Omental fat pad (tissue), 4 donors: ENCODE results near the gene WNT9A. TPM values are rescaled to one million over a fixed set of nuclear protein-coding genes. Genes with fewer than 3 reads are reported as not detected.

Experiments
- ATAC-seq: fragments of 150-250 bp; one replicate; pipeline ENCODE4 v1.9.1; 2016; ENCODE audit warnings: mild to moderate bottlenecking, moderate library complexity; ENCODE audit not compliant: low FRiP score
- DNase-seq: peaks from one replicate; pipeline ENCODE4 v3.0.0-alpha.2; 2019; ENCODE audit warnings: low spot score
- total RNA-seq, 4 donors: library from RNA; depleted of rRNA; stranded (reverse); fragments of >200 nt; gene quantifications; one replicate each; pipeline ENCODE4 v1.1.0, GENCODE V29; 2016
- TF ChIP-seq, protein P1 (sequence below), 3 donors: fragments of 450-650 bp; IDR thresholded peaks; one replicate each; pipeline ENCODE4 v1.5.1; 2016 to 2017; ENCODE audit warnings: antibody characterized with exemption in 3 of 3, mild to moderate bottlenecking in 3 of 3, moderate library complexity in 2 of 3

Gene WNT9A
- total RNA-seq, 4 donors from 2014 or later: 1.3 to 16.5 (median 5.8) TPM

DNA sequence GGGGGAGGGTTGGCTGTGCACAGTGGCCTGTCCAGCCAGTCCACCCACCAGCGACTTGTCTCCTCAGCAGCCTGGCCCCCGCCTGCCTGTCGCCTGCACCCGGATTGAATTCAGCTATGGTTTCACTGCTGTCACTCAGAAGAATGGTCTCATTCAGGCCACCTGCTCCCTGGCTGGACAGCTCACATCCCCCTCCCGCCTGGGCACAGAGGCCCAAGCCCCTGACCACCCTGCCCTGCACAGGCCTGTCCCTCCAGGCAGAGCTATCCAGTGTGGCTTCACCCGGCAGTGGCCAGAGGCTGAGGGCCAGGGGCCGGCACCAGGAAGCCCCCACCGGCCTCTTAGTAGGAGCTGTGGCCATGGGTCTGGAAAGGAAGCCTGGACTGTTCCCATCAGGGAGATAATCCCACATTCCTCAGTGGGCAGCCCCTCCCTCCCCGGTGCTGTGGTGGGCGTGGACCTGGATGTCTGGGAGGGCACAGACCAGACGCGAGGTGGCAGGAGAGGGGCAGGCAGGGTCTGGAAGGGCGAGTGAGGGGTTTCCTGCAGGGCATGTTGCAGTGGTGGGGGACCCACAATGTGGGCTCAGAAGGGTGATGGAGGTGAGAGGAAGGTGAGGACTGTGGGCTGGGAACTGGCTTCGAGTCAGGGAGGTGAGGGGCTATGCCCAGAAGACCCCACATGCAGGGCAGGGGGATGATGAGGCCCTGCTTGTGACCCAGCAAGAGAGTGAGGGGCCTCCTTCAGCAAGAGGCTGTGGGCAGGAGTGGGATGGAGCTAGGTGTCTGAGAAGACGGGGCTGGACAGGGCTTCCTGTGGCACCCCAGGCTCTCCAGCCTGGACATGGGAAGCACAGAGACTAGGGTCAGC lies 30.4 kb downstream of the WNT9A start:
- ATAC-seq (no peak), DNase-seq (no peak)
- TF ChIP-seq, protein P1, sequence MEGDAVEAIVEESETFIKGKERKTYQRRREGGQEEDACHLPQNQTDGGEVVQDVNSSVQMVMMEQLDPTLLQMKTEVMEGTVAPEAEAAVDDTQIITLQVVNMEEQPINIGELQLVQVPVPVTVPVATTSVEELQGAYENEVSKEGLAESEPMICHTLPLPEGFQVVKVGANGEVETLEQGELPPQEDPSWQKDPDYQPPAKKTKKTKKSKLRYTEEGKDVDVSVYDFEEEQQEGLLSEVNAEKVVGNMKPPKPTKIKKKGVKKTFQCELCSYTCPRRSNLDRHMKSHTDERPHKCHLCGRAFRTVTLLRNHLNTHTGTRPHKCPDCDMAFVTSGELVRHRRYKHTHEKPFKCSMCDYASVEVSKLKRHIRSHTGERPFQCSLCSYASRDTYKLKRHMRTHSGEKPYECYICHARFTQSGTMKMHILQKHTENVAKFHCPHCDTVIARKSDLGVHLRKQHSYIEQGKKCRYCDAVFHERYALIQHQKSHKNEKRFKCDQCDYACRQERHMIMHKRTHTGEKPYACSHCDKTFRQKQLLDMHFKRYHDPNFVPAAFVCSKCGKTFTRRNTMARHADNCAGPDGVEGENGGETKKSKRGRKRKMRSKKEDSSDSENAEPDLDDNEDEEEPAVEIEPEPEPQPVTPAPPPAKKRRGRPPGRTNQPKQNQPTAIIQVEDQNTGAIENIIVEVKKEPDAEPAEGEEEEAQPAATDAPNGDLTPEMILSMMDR (IDR thresholded peaks at IDR 0.05): no peak

DNA sequence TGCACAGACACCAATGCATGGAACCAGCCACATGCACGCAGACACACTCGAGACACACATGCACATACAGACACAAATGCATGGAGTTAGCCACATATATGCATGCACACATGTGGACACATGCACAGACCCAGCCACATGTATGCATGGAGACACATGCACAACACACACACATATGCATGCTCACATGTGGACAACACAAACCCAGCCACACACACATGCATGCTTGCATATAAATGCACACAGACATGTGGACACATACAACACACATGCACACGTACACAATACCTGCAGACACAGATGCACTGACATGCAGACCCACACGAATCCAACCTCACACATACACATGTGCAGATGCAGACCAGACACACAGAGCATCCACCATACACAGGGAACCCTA lies 31.1 kb downstream of the WNT9A start:
- TF ChIP-seq, protein P1 (IDR thresholded peaks at IDR 0.05): no peak
- DNase-seq (no peak), ATAC-seq (no peak)

DNA sequence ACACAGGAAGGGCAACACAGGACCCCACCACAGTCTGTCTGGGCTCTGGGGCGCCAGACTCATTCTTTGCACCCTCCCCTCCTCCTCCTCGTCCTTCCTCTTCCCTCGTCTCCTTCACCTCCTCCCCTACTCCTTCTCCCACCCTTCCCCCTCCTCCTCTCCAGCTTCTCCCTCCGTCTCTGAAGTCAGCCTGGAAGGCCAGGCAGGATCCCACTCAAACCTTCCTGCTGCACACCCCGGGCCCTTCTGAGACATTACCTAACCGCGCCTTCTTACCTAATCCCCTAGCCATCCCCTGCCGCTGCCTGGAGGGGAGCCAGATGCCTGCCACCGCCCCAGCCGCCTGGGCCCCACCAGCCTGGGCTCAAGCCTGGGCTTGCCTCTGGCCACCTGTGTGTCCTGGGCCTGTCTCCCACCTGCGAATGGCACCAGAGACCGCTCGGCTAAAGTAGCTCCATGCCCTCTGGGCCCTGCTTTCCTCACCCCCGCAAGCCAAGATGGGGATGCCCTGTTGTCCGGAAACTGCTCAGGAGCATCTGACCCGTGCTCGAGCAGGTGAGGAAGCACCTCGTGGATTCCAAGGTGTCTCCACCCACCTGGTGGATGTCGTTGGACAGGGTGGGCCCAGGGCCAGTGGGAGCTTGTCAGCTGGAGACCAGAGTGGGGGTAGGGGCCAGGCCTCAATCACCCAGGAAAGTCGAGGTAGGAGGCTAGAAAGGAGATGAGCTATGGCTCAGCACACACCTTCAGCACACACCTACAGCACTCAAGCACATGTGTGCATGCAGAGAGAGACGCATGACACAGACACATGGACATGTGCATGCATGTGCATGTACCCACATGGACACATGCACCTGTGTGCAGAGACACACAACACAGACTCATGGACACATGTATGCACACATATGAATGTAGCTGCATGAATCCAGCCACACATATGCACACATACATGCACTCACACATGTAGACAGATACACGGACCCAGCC lies 31.9 kb downstream of the WNT9A start:
- ATAC-seq (no peak), DNase-seq (no peak)
- TF ChIP-seq, protein P1 (IDR thresholded peaks at IDR 0.05): no peak

DNA sequence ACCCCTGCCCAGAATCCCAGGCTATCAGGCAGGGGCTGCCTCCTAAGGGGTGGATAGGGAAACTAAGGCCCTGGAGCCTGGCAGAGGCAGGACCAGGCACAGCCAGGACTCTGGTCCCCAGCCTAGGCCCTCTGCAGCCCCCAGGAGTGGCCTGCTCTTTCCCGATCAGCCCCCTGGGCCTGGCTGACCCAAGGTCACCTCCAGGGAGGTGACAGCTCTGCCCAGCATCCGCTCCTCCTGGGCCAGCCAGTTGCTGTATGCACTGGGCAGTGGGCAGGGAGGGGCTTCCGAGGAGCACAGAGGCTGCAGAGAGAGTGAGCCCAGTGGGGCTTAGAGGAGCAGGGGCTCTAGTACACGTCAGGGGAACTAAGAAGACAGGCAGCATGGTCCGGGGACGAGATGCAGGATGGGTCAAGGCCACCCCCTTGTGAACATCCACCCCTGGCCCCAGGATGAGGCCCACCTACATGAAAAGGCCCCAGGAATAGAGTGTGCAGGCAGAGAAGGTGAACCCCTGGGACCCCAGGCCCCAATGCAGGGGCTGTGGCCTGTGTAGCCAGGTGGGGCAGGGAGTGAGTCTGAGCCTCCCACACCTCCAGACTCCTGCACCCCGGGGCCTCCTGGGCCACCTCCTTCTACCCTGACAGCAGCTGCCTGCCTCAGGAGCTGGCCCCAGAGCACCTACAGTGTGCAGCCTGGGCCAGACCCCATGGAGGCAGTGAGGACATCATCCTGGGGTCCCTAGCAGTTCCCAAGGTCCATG lies 32.8 kb downstream of the WNT9A start:
- no peak for ATAC-seq
- TF ChIP-seq, protein P1 (IDR thresholded peaks at IDR 0.05): no peak

DNA sequence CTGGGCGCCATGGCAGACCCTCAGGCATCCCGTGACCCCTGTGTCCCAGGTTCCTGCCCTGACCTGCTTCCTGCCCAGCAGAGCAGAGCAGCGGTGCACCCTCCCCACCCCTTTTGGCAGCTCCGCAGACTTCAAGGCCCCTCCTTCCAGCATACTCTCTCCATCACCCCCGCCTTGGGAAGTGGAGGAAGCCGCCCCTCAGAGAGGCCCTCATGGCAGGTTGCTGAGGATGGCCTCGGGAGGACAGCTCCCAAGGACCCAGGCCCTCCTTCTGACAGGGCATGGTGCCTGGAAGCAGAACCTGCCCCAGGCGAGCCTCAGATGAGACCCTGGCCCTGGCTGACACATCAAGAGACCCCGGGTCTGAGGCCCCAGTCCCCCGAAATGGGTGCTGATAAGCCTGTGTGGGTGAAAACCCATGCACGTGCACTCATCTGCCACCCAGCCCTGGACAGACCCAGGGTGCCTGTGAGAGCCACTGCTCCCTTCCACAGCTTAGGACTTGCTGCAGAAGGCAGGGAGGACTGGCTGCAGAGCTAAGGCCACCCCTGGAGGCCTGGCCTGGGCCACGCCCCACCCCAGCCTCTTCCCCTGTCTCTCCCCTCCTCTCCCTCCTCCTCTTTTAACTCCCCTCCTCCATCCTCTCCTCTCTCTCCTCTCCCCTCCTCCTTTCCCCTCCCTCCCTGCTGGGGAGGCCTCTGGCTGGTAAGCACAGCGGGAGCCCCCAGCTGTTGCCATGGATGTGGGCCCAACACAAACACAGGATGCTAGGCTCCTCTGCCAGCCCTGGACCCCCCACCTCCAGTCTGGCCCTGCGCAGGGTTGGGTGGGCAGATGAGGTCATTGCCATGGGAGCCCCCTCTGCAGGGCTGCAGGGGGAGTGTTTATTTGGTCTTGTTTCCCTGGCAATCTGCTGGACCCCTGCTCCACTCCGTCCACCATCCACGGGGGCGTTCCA lies 33.7 kb downstream of the WNT9A start:
- no peak for DNase-seq

More for the DNA sequence above, 32.8 kb downstream of the WNT9A start:
- no peak for DNase-seq

More for the DNA sequence above, 33.7 kb downstream of the WNT9A start:
- TF ChIP-seq, protein P1 (IDR thresholded peaks at IDR 0.05): no peak
- ATAC-seq: no peak
